ENCODE data around the gene GLB1L.

GLB1L gene

DNA sequence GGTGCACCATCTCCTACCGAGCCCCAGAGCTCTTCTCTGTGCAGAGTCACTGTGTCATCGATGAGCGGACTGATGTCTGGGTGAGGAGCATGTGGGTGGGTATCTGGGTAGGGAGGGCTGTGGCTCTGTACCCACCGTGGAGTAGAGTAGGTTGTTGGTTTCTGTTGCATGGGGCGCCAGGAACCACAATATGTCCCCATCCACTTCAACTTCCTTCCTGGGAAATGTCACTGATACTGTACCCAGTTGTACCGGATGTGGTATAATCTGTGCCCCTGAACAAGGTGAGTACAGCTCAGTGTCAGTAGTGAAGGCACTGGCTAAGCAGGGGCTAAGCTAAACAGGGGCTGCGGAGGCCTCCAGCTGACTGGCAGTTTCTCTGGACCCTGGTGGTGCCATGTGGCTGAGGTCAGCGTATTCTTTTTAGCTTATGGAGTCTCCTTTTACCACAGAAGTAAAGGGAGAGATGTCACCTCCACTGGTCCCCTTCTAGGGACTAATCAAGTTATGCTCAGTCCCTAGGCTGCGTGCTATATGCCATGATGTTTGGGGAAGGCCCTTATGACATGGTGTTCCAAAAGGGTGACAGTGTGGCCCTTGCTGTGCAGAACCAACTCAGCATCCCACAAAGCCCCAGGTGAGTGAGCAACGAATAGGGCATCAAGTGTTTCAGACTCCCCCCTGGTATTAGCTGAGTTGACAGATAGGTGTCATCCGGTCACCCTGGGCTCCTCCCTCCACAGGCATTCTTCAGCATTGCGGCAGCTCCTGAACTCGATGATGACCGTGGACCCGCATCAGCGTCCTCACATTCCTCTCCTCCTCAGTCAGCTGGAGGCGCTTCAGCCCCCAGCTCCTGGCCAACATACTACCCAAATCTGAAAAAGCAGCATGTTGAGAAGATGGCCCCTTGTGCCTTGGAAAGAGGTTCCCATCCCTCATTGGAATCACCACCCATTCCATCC lies 2.7 kb upstream of the GLB1L start:
- Histone ChIP-seq H3K9me3 (ENCODE audit: control insufficient read depth in 1 of 2, low read length in 2 of 2) (no peaks in the 10 kb centered on the region), H3K27me3 (ENCODE audit: control insufficient read depth in 1 of 2, insufficient read depth in 2 of 2, low read length in 2 of 2) (no peaks in the 10 kb centered on the region), H3K36me3 (ENCODE audit: control insufficient read depth in 1 of 2, insufficient read depth in 2 of 2, low read length in 2 of 2) (peaks cover 14 to 30% of the 10 kb centered on the region in 2 donors), H3K27ac (ENCODE audit: low read depth, low read length) (peak overlapping the region; percentile 10), H3K9ac (ENCODE audit: low read depth in 1 of 2, low read length in 2 of 2) (peak overlapping the region in 1 of 2 donors; percentile 38), H3K4me1 (ENCODE audit: control insufficient read depth in 1 of 2, insufficient read depth in 2 of 2, low read length in 2 of 2) (peaks cover 84 to 85% of the 10 kb centered on the region in 2 donors), H3K4me3 (ENCODE audit: low read depth in 1 of 2, low read length in 2 of 2) (peak overlapping the region in 1 of 2 donors; percentile 54)

GRCh38 chr2:219246559-219246958 lies 1.3 kb upstream of the GLB1L start:
- Histone ChIP-seq H3K4me3 (ENCODE audit: low read depth in 1 of 2, low read length in 2 of 2) (peak overlapping the region; percentile 34 to 71), H3K36me3 (ENCODE audit: control insufficient read depth in 1 of 2, insufficient read depth in 2 of 2, low read length in 2 of 2) (peaks cover 14 to 30% of the 10 kb centered on the region in 2 donors), H3K27ac (ENCODE audit: low read depth, low read length) (no peak overlapping the region), H3K9ac (ENCODE audit: low read depth in 1 of 2, low read length in 2 of 2) (no peak overlapping the region), H3K9me3 (ENCODE audit: control insufficient read depth in 1 of 2, low read length in 2 of 2) (no peaks in the 10 kb centered on the region), H3K27me3 (ENCODE audit: control insufficient read depth in 1 of 2, insufficient read depth in 2 of 2, low read length in 2 of 2) (no peaks in the 10 kb centered on the region), H3K4me1 (ENCODE audit: control insufficient read depth in 1 of 2, insufficient read depth in 2 of 2, low read length in 2 of 2) (peaks cover 72 to 73% of the 10 kb centered on the region in 2 donors)

GRCh38 chr2:219245899-219246230 lies 621 bp upstream of the GLB1L start:
- H3K27ac ChIP-seq (ENCODE audit: low read depth, low read length), result peak overlapping the region; percentile 90
- H3K9me3 ChIP-seq (ENCODE audit: control insufficient read depth in 1 of 2, low read length in 2 of 2), result no peaks in the 10 kb centered on the region
- H3K4me1 ChIP-seq (ENCODE audit: control insufficient read depth in 1 of 2, insufficient read depth in 2 of 2, low read length in 2 of 2), result peaks cover 65 to 66% of the 10 kb centered on the region in 2 donors
- peak overlapping the region; percentile 71 to 87 for H3K4me3 ChIP-seq (ENCODE audit: low read depth in 1 of 2, low read length in 2 of 2)
- H3K36me3 ChIP-seq (ENCODE audit: control insufficient read depth in 1 of 2, insufficient read depth in 2 of 2, low read length in 2 of 2), result peaks cover 7 to 24% of the 10 kb centered on the region in 2 donors
- H3K9ac ChIP-seq (ENCODE audit: low read depth in 1 of 2, low read length in 2 of 2), result peak overlapping the region; percentile 68 to 95
- H3K27me3 ChIP-seq (ENCODE audit: control insufficient read depth in 1 of 2, insufficient read depth in 2 of 2, low read length in 2 of 2), result no peaks in the 10 kb centered on the region

- Histone ChIP-seq H3K4me3 (ENCODE audit: low read depth in 1 of 2, low read length in 2 of 2) (peak overlapping the region; percentile 71 to 87), H3K4me1 (ENCODE audit: control insufficient read depth in 1 of 2, insufficient read depth in 2 of 2, low read length in 2 of 2) (peaks cover 54 to 55% of the 10 kb centered on the region in 2 donors), H3K27ac (ENCODE audit: low read depth, low read length) (peak overlapping the region; percentile 90), H3K27me3 (ENCODE audit: control insufficient read depth in 1 of 2, insufficient read depth in 2 of 2, low read length in 2 of 2) (no peaks in the 10 kb centered on the region), H3K9ac (ENCODE audit: low read depth in 1 of 2, low read length in 2 of 2) (peak overlapping the region; percentile 68 to 95), H3K9me3 (ENCODE audit: control insufficient read depth in 1 of 2, low read length in 2 of 2) (no peaks in the 10 kb centered on the region), H3K36me3 (ENCODE audit: control insufficient read depth in 1 of 2, insufficient read depth in 2 of 2, low read length in 2 of 2) (peaks cover 7 to 15% of the 10 kb centered on the region in 2 donors)
These were observed 476 bp downstream of the GLB1L start for GRCh38 chr2:219244789-219245147.

- H3K9ac ChIP-seq (ENCODE audit: low read depth in 1 of 2, low read length in 2 of 2), result peak overlapping the region in 1 of 2 donors; percentile 33
- H3K9me3 ChIP-seq (ENCODE audit: control insufficient read depth in 1 of 2, low read length in 2 of 2), result no peaks in the 10 kb centered on the region
- peaks cover 7 to 15% of the 10 kb centered on the region in 2 donors for H3K36me3 ChIP-seq (ENCODE audit: control insufficient read depth in 1 of 2, insufficient read depth in 2 of 2, low read length in 2 of 2)
- H3K27ac ChIP-seq (ENCODE audit: low read depth, low read length), result no peak overlapping the region
- H3K4me1 ChIP-seq (ENCODE audit: control insufficient read depth in 1 of 2, insufficient read depth in 2 of 2, low read length in 2 of 2), result peaks cover 40% of the 10 kb centered on the region in 2 donors
- peak overlapping the region; percentile 50 to 59 for H3K4me3 ChIP-seq (ENCODE audit: low read depth in 1 of 2, low read length in 2 of 2)
- H3K27me3 ChIP-seq (ENCODE audit: control insufficient read depth in 1 of 2, insufficient read depth in 2 of 2, low read length in 2 of 2), result no peaks in the 10 kb centered on the region
These were observed 1.9 kb downstream of the GLB1L start for GRCh38 chr2:219243291-219243761.

- Histone ChIP-seq H3K27ac (ENCODE audit: low read depth, low read length) (no peak overlapping the region), H3K4me1 (ENCODE audit: control insufficient read depth in 1 of 2, insufficient read depth in 2 of 2, low read length in 2 of 2) (peaks cover 10 to 12% of the 10 kb centered on the region in 2 donors), H3K27me3 (ENCODE audit: control insufficient read depth in 1 of 2, insufficient read depth in 2 of 2, low read length in 2 of 2) (no peaks in the 10 kb centered on the region), H3K9ac (ENCODE audit: low read depth in 1 of 2, low read length in 2 of 2) (no peak overlapping the region), H3K9me3 (ENCODE audit: control insufficient read depth in 1 of 2, low read length in 2 of 2) (no peaks in the 10 kb centered on the region), H3K36me3 (ENCODE audit: control insufficient read depth in 1 of 2, insufficient read depth in 2 of 2, low read length in 2 of 2) (peaks cover 42 to 65% of the 10 kb centered on the region in 2 donors), H3K4me3 (ENCODE audit: low read depth in 1 of 2, low read length in 2 of 2) (no peak overlapping the region)
These were observed 10.9 kb downstream of the GLB1L start for GRCh38 chr2:219234331-219234730.

- peaks cover 40 to 50% of the 10 kb centered on the region in 2 donors for H3K36me3 ChIP-seq (ENCODE audit: control insufficient read depth in 1 of 2, insufficient read depth in 2 of 2, low read length in 2 of 2)
These were observed 15.1 kb downstream of the GLB1L start for GRCh38 chr2:219230059-219230540.

GRCh38 chr2:219229305-219230058 lies 15.8 kb downstream of the GLB1L start, which contains the start of the genes ANKZF1 and ATG9A:
TSS of gene ANKZF1 (plus strand) at chr2:219229806. CDS start at chr2:219230258, 452 bp downstream.
TSS of gene ATG9A (minus strand) at chr2:219229636. CDS start at chr2:219228024, 1,612 bp downstream.
- peaks cover 46 to 50% of the 10 kb centered on the region in 2 donors for H3K36me3 ChIP-seq (ENCODE audit: control insufficient read depth in 1 of 2, insufficient read depth in 2 of 2, low read length in 2 of 2)
- H3K9ac ChIP-seq (ENCODE audit: low read depth in 1 of 2, low read length in 2 of 2), result peak within 1 kb of the TSS; percentile 92
- no peaks in the 10 kb centered on the region for H3K9me3 ChIP-seq (ENCODE audit: control insufficient read depth in 1 of 2, low read length in 2 of 2)
- peaks cover 24 to 26% of the 10 kb centered on the region in 2 donors for H3K4me1 ChIP-seq (ENCODE audit: control insufficient read depth in 1 of 2, insufficient read depth in 2 of 2, low read length in 2 of 2)
- peak within 1 kb of the TSS; percentile 94 for H3K27ac ChIP-seq (ENCODE audit: low read depth, low read length)
- H3K4me3 ChIP-seq (ENCODE audit: low read depth in 1 of 2, low read length in 2 of 2), result peak within 1 kb of the TSS; percentile 93 to 98
- H3K27me3 ChIP-seq (ENCODE audit: control insufficient read depth in 1 of 2, insufficient read depth in 2 of 2, low read length in 2 of 2), result no peaks in the 10 kb centered on the region

More at GRCh38 chr2:219230059-219230540, 15.1 kb downstream of the GLB1L start:
- H3K27me3 ChIP-seq (ENCODE audit: control insufficient read depth in 1 of 2, insufficient read depth in 2 of 2, low read length in 2 of 2), result no peaks in the 10 kb centered on the region
- peak overlapping the region; percentile 93 to 98 for H3K4me3 ChIP-seq (ENCODE audit: low read depth in 1 of 2, low read length in 2 of 2)
- H3K27ac ChIP-seq (ENCODE audit: low read depth, low read length), result peak overlapping the region; percentile 86
- H3K9ac ChIP-seq (ENCODE audit: low read depth in 1 of 2, low read length in 2 of 2), result peak overlapping the region; percentile 86 to 88
- no peaks in the 10 kb centered on the region for H3K9me3 ChIP-seq (ENCODE audit: control insufficient read depth in 1 of 2, low read length in 2 of 2)
- H3K4me1 ChIP-seq (ENCODE audit: control insufficient read depth in 1 of 2, insufficient read depth in 2 of 2, low read length in 2 of 2), result peaks cover 24 to 26% of the 10 kb centered on the region in 2 donors

DNA sequence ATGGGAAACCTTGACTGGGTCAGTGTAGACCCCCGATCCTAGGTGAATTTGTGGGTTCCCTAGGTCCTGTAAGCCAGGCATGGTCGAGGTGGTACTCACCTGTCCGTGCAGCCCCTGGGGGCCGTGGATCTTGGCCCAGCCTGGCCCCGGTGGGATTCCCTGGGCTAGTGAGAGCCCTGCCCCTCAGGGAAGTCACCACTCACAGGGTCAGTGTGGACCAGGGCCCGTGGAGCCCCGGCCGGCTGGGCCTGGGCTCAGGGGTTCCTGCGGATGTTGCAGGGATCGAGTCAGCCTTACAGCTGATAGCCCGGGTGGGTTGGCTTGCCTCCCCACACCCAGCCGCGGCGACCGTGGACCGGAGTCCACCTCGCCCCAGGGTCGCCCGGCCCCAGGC lies 16.3 kb downstream of the GLB1L start:
- Histone ChIP-seq H3K4me1 (ENCODE audit: control insufficient read depth in 1 of 2, insufficient read depth in 2 of 2, low read length in 2 of 2) (peaks cover 24 to 26% of the 10 kb centered on the region in 2 donors), H3K9me3 (ENCODE audit: control insufficient read depth in 1 of 2, low read length in 2 of 2) (no peaks in the 10 kb centered on the region), H3K4me3 (ENCODE audit: low read depth in 1 of 2, low read length in 2 of 2) (peak overlapping the region; percentile 89 to 93), H3K27me3 (ENCODE audit: control insufficient read depth in 1 of 2, insufficient read depth in 2 of 2, low read length in 2 of 2) (no peaks in the 10 kb centered on the region), H3K36me3 (ENCODE audit: control insufficient read depth in 1 of 2, insufficient read depth in 2 of 2, low read length in 2 of 2) (peaks cover 46 to 50% of the 10 kb centered on the region in 2 donors), H3K9ac (ENCODE audit: low read depth in 1 of 2, low read length in 2 of 2) (peak overlapping the region; percentile 92), H3K27ac (ENCODE audit: low read depth, low read length) (peak overlapping the region; percentile 94)
